Kidney (tissue), 14 donors: ENCODE results near the gene C21orf91. TPM values are rescaled to one million over a fixed set of nuclear protein-coding genes. Genes with fewer than 3 reads are reported as not detected.

Experiments
- DNase-seq, 5 donors: peaks; one replicate each; pipeline ENCODE4 v3.0.0-alpha.2; 2013 to 2020
- FAIRE-seq: peaks from 2 replicates; lab custom pipeline; 2012; peaks lifted over from hg19 to GRCh38; lab: Jason Lieb, UNC
- H3K27ac ChIP-seq, 2 donors: one replicate each; pipeline ENCODE4 v1.7.0; 2013; ENCODE audit warnings: low read depth in 2 of 2, low read length in 2 of 2, inconsistent platforms in 1 of 2
- H3K27me3 ChIP-seq: one replicate; pipeline ENCODE4 v1.7.1; 2013; ENCODE audit warnings: low read length, inconsistent platforms; ENCODE audit not compliant: control insufficient read depth, insufficient read depth
- H3K36me3 ChIP-seq, 3 donors: one replicate each; pipeline versions ENCODE4 v1.7.0 to v1.7.1; 2013; ENCODE audit warnings: low read length in 3 of 3, control low read depth in 1 of 3, inconsistent platforms in 1 of 3; ENCODE audit not compliant: insufficient read depth in 3 of 3, control insufficient read depth in 2 of 3
- H3K4me1 ChIP-seq, 3 donors: one replicate each; pipeline versions ENCODE4 v1.7.0 to v1.7.1; 2013; ENCODE audit warnings: low read length in 3 of 3, inconsistent platforms in 1 of 3, low read depth in 1 of 3; ENCODE audit not compliant: control insufficient read depth in 2 of 3, insufficient read depth in 2 of 3
- H3K4me3 ChIP-seq, 3 donors: one replicate each; pipeline versions ENCODE4 v1.7.0 to v1.8.1; 2013; ENCODE audit warnings: low read length in 3 of 3, control low read depth in 1 of 3, inconsistent platforms in 1 of 3
- H3K9ac ChIP-seq, 3 donors: one replicate each; pipeline versions ENCODE4 v1.7.0 to v1.7.1; 2013; ENCODE audit warnings: low read length in 3 of 3, control low read depth in 1 of 3, inconsistent platforms in 1 of 3
- H3K9me3 ChIP-seq, 3 donors: one replicate each; pipeline versions ENCODE4 v1.7.0 to v1.7.1; 2013; ENCODE audit warnings: low read length in 3 of 3, control low read depth in 1 of 3, inconsistent platforms in 1 of 3; ENCODE audit not compliant: control insufficient read depth in 2 of 3, insufficient read depth in 1 of 3
- intact Hi-C: fragments of 100-400 bp; cut with DNase I; formaldehyde crosslinking; loops from one replicate; pipeline ENCODE4 v1.11.1; 2022
- polyA plus RNA-seq: library from polyadenylated mRNA; stranded (reverse); fragments of 350-450 nt; fragmentation: Illumina TruSeq; extraction: RNeasy Lipid Tissue Mini Kit (QIAGEN cat#74804); gene quantifications from one replicate; pipeline ENCODE4 v1.2.3, GENCODE V29; 2014; ENCODE audit warnings: low read depth, low replicate concordance; ENCODE audit not compliant: insufficient read depth
- total RNA-seq: library from RNA; stranded (reverse); fragmentation: NEBNext Ultra II Directional; extraction: Animal tissue kit (Norgen Biotek cat#: 25700); gene quantifications from one replicate; pipeline ENCODE4 v1.2.1, GENCODE V29; 2021
- TF ChIP-seq, protein P1 (sequence below): IDR thresholded peaks from 3 replicates; pipeline ENCODE4 v1.5.1; 2012; ENCODE audit warnings: mild to moderate bottlenecking, moderate library complexity, borderline replicate concordance; ENCODE audit not compliant: insufficient read depth; ENCODE audit errors: extremely low read depth
- donor health status: control.
- donor health status: control.
- donor health status: control.
- donor health status: control.
- donor health status: control.
- donor health status: DM: yes; HTN: yes; CAD: no.
- donor health status: Normal renal cell carcinoma (clear cell type).

Gene C21orf91
- total and polyA plus RNA-seq, 2 donors from 2014 or later, result 2.5 to 20.4 TPM

DNA sequence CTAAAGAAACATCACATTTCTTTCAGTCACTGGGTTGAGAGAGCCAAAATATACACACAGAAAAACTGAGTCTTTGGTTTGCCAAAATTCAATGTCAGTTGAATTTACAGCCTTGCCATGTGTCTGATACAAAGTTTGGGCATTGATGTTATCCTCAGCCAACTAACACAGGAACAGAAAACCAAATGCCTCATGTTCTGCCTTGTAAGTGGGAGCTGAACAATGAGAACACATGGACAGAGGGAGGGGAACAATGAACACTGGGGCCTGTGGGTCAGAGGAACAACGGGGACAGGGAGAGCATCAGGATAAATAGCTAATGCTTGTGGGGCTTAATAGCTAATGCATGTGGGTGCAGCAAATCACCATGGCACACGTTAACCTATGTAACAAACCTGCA, 39.6 kb upstream of the C21orf91 start:
- H3K36me3 ChIP-seq, result no peaks in the 10 kb centered on the region
- no peak for FAIRE-seq
- no peak for DNase-seq
- no peak overlapping the region for H3K27ac ChIP-seq
- H3K4me3 ChIP-seq, result no peak overlapping the region
- no peaks in the 10 kb centered on the region for H3K4me1 ChIP-seq
- intact Hi-C loops, result no loop called here
- H3K9me3 ChIP-seq, result no peaks in the 10 kb centered on the region
- no peak overlapping the region for H3K9ac ChIP-seq
- H3K27me3 ChIP-seq, result no peaks in the 10 kb centered on the region
- TF ChIP-seq, protein P1, sequence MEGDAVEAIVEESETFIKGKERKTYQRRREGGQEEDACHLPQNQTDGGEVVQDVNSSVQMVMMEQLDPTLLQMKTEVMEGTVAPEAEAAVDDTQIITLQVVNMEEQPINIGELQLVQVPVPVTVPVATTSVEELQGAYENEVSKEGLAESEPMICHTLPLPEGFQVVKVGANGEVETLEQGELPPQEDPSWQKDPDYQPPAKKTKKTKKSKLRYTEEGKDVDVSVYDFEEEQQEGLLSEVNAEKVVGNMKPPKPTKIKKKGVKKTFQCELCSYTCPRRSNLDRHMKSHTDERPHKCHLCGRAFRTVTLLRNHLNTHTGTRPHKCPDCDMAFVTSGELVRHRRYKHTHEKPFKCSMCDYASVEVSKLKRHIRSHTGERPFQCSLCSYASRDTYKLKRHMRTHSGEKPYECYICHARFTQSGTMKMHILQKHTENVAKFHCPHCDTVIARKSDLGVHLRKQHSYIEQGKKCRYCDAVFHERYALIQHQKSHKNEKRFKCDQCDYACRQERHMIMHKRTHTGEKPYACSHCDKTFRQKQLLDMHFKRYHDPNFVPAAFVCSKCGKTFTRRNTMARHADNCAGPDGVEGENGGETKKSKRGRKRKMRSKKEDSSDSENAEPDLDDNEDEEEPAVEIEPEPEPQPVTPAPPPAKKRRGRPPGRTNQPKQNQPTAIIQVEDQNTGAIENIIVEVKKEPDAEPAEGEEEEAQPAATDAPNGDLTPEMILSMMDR, result no peak

DNA sequence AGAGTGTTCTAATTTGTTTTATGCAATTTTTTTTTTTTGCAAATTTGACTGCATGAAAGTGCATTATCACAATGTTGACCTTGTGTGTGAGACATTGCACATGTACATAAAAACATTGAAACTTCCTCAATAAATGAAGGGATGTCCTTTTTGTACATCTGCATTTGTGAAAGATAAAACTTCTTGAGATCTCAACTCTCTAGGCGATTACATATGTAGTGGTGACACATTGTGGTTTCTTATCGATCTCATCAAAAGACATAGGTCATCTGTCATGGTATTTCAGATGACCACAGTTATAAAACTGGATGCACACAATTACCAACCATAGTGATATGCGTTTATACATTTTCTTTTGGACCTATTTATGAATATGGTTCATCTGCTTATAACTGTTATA, 35.6 kb upstream of the C21orf91 start:
- no peaks in the 10 kb centered on the region for H3K9me3 ChIP-seq
- H3K27me3 ChIP-seq, result no peaks in the 10 kb centered on the region
- TF ChIP-seq, protein P1, result no peak

DNA sequence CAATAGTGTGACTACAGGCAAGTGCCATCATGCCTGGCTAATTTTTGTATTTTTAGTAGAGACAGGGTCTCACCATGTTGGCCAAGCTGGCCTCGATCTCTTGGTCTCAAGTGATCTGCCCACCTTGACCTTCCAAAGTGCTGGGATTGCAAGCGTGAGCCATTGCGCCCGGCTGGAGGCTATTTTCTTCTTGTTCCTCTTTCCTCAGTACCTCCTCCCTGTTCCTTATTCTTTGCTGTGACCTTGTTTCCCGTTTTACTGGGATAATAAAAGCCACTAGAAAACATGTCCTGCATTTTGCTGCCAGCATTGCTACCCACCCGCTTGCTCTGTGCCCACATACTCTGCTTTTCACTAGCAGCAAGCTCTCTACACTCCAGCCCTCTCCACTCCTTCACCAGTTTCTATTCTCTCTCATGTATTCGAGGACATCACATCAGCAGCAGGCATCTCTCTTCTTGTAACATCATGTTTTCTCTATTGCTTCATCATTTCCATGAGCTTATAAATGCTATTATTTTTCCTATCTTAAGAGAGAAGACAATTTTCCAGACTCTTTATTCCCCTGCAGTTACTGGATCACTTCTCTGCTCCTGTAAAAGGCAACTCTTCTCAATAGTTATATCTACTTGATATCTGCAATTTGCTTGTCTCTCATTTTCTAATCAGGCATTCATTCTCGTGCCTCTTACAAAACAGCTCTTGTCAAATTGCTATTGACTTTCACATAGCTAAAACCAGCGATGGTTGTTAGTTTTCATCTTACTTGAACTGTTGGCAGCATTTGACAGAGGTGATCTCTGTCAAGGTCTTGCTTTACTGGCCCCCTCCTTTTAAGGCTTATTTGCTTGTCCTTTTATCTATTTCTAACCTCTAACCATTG, 34.5 kb upstream of the C21orf91 start:
- TF ChIP-seq, protein P1, result no peak
- DNase-seq, result no peak
- no peak for FAIRE-seq

More for the DNA sequence above, 35.6 kb upstream of the C21orf91 start:
- FAIRE-seq (no peak), DNase-seq (no peak)
- Histone ChIP-seq H3K4me1 (no peaks in the 10 kb centered on the region), H3K9ac (no peak overlapping the region), H3K4me3 (no peak overlapping the region), H3K36me3 (no peaks in the 10 kb centered on the region), H3K27ac (no peak overlapping the region)
- intact Hi-C loops, result no loop called here

More for the DNA sequence above, 34.5 kb upstream of the C21orf91 start:
- H3K4me3 ChIP-seq, result no peak overlapping the region
- no peaks in the 10 kb centered on the region for H3K27me3 ChIP-seq
- no peaks in the 10 kb centered on the region for H3K4me1 ChIP-seq
- H3K9me3 ChIP-seq, result no peaks in the 10 kb centered on the region
- intact Hi-C loops, result no loop called here
- H3K27ac ChIP-seq, result no peak overlapping the region
- no peaks in the 10 kb centered on the region for H3K36me3 ChIP-seq
- H3K9ac ChIP-seq, result no peak overlapping the region
